Coronary artery (tissue), 2 donors: Measurements from ENCODE around the gene KCNQ1.

Experiments
- DNase-seq: peaks from one replicate; pipeline ENCODE4 v3.0.0-alpha.2; 2017; ENCODE audit warnings: low spot score
- H3K27ac ChIP-seq, 2 donors: fragments of 200-600 bp; sonication (generic); one replicate each; pipeline ENCODE4 v1.5.1; 2016 to 2019
- H3K4me3 ChIP-seq: fragments of 200-600 bp; sonication (generic); 2 replicates; pipeline ENCODE4 v1.5.1; 2016; ENCODE audit warnings: mild to moderate bottlenecking, moderate library complexity
- TF ChIP-seq, protein P1 (sequence below): fragments of 200-600 bp; sonication (generic); IDR thresholded peaks from one replicate; pipeline ENCODE4 v1.5.1; 2019; ENCODE audit warnings: antibody characterized with exemption

Gene KCNQ1

GRCh38 chr11:2843551-2843950, 398.7 kb downstream of the KCNQ1 start:
- Histone ChIP-seq H3K27ac (no peak overlapping the region), H3K4me3 (no peak overlapping the region)
- DNase-seq: no peak
- TF ChIP-seq, protein P1, sequence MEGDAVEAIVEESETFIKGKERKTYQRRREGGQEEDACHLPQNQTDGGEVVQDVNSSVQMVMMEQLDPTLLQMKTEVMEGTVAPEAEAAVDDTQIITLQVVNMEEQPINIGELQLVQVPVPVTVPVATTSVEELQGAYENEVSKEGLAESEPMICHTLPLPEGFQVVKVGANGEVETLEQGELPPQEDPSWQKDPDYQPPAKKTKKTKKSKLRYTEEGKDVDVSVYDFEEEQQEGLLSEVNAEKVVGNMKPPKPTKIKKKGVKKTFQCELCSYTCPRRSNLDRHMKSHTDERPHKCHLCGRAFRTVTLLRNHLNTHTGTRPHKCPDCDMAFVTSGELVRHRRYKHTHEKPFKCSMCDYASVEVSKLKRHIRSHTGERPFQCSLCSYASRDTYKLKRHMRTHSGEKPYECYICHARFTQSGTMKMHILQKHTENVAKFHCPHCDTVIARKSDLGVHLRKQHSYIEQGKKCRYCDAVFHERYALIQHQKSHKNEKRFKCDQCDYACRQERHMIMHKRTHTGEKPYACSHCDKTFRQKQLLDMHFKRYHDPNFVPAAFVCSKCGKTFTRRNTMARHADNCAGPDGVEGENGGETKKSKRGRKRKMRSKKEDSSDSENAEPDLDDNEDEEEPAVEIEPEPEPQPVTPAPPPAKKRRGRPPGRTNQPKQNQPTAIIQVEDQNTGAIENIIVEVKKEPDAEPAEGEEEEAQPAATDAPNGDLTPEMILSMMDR: no peak

- no peak for DNase-seq
- TF ChIP-seq, protein P1: no peak
- no peak overlapping the region for H3K27ac ChIP-seq
- no peak overlapping the region for H3K4me3 ChIP-seq
Measured at GRCh38 chr11:2844116-2844842, 399.5 kb downstream of the KCNQ1 start.

- H3K27ac ChIP-seq: no peak overlapping the region
- no peak for DNase-seq
- TF ChIP-seq, protein P1: no peak
- H3K4me3 ChIP-seq: no peak overlapping the region
Measured at GRCh38 chr11:2844996-2845395, 400.2 kb downstream of the KCNQ1 start.

DNA sequence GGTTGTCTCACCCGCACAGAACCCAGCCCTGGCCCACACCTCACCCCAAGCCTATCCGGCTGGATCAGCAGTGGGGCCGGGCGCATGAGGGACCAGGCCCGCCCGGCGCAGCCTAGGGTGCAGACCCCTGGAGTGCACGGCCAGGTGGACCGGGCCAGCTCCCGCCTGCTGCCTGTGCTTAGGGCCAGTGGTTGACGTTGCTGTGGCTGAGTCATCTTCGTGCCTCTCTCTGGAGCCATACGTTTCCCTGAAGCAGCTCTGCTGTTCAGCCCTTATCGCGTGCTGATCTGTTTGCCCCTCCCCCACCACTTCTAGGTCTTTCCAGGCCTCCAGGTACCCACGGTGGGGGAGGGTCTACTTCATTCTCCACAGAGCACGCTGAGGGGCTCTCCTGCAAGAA, 401.2 kb downstream of the KCNQ1 start:
- Histone ChIP-seq H3K27ac (no peak overlapping the region), H3K4me3 (no peak overlapping the region)
- DNase-seq: no peak
- TF ChIP-seq, protein P1: no peak

DNA sequence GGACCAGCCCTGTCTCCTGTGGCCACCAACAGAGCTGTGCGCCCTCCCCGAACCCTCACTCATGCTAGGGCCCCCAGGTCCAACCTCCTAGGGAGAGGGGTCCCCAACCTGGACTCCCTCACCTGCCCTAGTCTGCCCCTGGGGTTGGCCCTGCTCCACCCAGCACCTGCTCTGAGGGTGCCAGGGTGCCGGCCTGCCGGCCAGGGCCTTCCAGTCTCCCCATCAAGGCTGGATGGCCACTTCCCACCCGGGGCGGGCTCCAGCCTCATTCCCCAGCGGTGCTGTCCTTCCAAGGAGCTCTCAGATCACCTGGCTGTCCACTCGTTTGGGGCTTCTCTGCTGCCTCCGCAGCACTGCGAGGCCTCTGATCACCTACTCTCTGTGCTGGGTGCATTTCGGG, 401.7 kb downstream of the KCNQ1 start:
- TF ChIP-seq, protein P1: no peak
- Histone ChIP-seq H3K4me3 (no peak overlapping the region), H3K27ac (no peak overlapping the region)
- no peak for DNase-seq

- H3K4me3 ChIP-seq: no peak overlapping the region
- no peak overlapping the region for H3K27ac ChIP-seq
- TF ChIP-seq, protein P1: no peak
- no peak for DNase-seq
Measured at GRCh38 chr11:2847561-2847960, 402.8 kb downstream of the KCNQ1 start.

GRCh38 chr11:2848497-2848896, 403.7 kb downstream of the KCNQ1 start:
- TF ChIP-seq, protein P1: no peak
- no peak for DNase-seq
- H3K4me3 ChIP-seq: no peak overlapping the region
- no peak overlapping the region for H3K27ac ChIP-seq
